Activated naive CD4-positive, alpha-beta T cell (primary cell): ENCODE data around the gene MAPK11.

Experiments used
- DNase-seq, 4 experiments: peaks; one replicate each; lab custom pipeline; 2025; lab: John Stamatoyannopoulos, UW

MAPK11 gene

DNA sequence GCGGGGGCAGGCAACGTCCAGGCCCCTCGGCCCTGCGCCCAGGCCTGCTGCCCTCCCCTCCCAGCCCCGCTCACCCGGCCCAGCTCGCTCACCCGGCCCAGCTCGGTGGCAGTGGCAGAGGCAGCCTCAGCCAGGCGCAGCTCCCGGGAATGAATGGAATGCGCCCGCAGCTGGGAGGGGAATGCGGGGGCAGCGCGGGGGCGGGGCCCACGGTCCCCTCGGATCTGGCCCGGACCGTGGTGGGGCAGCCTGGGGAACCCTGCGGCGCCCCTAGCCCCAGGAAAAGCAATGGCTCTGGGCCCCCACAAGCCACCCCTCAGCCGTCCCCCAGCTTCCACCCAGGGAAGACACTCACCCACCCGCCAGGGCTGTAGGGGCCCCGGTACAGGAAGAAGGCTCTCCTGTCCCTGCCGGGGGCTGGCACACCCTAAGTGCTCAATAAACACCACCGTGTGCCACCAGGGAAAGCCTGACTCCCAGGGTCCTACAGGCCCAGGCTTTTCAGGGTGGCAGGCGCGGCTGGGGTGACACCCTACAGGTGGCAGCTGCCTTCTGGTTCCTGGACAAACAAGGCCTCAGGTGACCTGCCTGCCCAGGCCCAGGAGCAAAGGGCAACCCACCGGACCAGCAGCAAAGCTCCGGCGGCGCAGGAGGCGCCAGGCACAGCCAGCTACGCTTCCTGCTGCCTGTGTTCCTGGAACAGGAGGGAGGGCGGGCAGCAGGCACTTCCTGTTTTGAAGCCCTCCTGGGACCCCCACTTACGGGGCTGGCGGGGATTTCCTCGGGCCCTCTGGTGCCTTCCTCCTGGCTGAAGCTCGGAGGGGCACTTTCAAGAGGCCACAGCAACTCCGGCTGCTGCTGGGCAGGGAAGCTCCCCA, 23.5 kb upstream of the MAPK11 start:
- no peak for DNase-seq

DNA sequence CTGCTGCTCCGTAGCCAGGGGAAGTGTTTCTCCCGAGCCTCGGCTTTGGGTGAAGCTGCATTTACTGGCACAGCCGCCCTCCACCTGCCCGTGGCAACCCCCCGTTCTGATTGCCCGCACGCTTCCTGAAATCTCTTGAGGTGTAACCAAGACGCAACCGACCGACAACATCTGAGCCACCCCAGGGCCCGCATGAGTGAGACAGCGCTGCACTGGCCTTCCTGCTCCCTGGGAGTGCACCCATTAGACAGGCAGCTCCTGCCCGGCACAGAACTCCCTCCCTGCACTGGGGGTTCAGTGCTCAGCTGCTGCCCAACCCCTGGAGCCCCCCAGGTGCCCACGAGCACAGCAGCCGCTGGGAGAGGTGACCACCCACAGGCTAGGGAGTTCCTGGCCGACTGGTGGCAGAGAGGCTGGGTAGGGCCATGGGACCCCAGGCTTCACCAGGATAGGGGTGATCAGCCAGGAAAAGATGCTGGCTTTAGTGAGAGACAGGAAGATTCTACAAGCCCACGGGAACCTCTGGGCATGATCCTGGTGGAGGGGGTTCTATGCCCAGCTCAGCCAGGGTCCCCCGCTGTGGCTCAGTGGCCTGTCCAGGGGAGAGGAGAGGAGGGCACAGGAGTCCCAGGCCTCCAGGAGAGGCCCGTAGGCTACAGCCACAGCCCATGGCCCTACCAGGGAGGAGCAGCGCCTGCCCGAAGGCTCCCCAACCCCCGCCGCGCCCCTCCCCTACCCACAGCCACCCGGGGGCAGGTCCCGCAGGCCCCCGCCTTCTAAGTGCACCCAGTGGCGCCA, 22.7 kb upstream of the MAPK11 start:
- DNase-seq, result no peak

DNA sequence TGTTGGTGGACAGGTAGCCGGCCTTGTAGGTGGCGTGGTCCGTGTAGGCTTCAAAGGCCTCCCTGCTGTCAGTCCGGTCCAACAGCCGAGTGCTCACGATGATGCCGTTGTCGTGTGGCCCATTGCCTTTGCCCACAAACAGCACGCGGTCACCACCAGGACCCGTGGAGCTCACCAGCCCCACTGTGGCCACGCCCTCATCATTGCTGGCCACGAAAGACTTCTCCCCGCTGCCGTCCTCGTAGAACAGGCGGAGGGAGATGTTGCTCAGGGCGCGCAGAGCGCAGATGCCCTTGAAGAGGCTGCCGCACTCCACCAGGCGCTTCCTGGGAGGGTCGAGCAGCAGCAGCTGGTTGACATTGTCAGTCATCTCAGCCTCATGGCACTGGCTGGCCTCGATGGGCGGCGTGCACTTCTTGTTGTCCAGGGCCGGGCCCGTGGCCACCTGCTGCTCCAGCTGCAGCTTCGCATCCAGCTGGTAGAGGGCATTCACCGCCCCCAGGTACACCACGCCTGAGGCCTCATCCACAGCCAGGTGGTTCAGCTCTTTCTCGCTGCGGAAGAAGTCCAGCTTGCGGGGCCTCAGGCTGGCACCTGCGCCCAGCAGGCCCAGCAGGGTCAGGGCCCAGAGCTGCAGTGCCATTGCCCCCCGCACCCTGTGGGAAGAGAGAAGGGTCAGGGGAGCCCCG, 19.9 kb upstream of the MAPK11 start:
- DNase-seq, result no peak

DNA sequence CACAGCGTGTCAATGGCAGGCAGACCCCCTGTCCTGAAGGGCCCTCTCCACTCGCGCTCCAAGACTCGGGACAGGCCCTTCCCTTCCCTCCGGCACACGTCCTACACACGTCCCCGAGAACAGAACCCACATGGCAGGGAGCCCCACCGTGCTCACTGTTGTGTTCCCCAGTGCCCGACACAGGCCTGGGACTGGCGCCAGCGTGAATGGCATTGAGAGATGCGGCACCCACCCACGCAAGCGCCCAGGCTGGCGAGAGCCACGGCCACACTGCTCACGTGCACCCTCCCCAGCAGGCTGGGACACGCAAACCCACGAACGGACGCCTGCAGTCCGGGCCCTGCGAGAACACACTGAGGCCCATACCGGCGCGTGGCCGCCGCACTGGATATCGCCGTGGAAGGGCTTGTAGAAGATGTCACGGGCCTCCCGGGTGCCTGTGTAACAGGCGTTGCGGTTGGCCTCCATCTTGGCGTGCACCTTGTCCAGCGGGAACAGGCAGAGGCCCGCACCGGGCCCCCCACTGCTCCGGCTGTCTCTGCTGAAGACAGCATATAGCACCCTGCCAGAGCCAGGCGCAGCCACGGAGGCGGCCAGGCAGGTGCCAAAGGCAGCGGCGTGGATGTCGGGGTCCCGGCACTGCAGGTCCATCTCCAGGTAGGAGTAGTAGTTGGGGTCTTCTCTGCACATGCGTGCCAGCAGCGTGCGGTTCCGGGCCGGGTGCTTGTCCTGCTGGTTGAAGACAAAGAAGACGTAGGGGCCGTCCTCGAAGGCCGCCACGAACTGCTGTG, 19.2 kb upstream of the MAPK11 start:
- DNase-seq, result no peak

DNA sequence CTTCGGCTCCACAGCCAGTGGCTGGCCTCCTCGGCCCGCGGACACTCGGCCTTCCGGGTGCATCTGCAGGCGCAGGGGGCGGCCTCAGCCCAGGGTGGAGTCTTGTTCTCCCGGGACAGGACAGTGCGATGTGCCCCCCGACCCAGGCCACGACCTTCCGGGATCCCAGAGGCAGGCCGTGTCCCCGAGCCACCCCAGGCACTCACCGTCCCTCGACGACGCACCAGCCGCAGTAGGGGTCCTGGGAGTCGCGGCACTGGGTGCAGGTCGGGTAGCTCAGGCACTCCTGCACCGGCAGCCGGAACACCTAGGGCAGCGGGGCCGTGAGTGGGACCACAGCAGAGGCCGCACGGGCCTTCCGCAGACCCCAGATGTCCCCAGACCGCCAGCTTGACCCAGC, 17.6 kb upstream of the MAPK11 start:
- DNase-seq, result no peak

DNA sequence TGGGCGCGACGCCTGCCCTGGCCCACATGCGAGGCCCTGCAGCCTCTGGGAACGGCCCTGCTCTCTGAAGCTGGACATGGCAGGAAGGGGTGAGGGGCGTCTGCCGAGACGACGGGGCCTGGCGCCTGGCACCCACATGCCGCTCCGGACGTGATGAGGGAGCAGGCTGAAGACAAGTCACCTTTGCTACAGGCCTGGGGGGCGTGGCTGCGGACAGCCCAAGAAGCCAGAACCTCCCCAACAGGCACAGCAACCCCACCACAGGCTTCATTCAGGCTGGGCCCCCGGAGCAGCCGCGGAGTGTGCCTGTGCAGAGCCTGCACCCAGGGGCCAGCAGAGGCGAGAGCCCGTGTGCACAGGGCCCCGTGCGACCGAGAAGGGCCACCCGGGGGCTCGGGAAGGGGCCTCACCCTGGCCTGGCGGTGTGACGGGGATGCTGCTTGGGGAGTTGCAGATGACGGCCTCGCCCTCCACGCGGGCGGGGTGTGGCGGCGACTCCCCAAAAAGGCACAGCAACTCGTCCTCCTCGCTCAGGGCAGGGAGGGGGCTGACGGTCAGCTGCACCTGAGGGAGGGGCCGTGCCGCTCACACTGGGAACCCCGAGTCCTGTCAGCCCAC, 16.6 kb upstream of the MAPK11 start:
- DNase-seq, result no peak

DNA sequence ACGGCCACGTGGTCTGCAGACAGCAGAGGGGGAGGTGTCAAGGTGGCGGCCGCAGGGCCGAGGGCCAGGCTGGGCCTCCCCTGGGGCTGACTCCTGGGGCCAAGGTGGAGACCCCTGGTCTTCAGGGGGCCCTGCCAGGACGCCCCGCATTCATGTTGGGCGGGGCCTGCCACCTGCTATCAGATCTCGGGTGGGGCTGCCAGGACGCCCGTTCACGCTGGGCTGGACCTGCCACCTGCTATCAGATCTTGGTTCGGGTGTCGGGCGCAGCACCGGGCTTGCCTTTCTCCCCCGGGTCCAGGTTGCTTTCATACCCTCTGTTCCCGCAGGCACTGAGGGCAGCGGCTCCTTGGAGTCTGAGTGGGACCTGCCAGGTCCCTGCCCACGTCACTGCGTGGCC, 16.1 kb upstream of the MAPK11 start:
- DNase-seq, result no peak

DNA sequence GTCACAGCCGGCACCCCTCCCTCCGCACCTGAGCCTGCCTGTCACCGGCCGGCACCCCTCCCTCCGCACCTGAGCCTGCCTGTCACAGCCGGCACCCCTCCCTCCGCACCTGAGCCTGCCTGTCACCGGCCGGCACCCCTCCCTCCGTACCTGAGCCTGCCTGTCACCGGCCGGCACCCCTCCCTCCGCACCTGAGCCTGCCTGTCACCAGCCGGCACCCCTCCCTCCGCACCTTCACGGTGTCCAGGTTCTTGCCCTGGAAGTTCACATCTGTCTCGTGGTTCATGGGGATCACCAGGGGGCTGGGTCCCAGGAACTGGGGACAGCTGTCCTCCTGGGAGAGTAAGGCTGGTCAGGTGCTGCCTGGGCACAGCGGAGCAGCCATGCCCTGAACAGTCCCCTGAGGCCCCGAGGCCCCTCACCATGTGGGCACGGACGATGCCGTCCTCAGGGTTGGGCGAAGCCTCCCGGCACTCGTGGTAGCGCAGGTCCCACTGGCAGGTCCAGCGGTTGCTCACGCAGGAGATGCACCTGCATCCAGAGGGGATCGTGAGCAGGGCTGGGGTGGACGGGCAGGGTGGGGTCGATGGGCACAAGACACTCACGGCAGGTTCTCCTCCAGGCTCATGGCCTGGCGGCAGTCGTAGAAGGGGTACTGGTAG, 15.5 kb upstream of the MAPK11 start:
- DNase-seq, result no peak

DNA sequence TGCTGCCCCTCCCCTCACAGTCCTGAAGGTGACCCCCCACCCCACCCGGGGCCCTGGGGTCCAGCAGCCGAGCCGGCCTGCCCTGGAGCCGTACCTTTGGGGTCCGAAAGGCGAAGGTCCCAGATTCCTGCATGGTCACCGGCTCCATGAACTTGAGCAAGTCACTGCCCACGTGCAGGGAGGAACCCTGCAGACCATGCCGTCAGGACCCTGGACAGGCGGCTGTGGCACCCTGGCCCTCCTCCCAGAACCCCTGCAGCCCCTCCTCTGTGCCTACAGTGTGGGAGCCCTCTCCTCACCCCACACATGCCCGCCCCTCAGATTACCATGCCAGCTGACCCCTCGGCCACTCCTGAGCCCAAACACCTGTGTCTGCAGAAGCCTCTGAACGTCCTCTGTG, 14.3 kb upstream of the MAPK11 start:
- DNase-seq, result no peak

DNA sequence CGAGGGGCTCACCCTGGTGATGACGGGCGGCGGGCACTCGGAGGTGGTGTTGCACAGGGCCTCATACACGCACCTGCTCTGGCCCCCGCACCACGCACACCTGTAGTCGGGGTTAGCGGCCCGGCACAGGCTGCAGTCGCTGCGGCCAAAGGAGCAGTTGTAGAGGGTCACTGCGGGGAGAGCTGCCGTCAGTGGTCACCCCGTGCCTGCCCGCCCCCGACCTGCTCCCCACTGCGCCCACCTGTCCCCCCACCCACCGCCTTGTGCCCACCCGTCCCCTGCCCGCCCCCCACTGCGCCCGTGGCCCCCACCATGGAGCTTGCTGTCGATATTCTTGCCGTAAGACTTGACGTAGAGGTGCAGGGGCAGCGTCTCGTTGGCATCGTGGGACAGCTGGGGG, 13.6 kb upstream of the MAPK11 start:
- DNase-seq, result no peak

DNA sequence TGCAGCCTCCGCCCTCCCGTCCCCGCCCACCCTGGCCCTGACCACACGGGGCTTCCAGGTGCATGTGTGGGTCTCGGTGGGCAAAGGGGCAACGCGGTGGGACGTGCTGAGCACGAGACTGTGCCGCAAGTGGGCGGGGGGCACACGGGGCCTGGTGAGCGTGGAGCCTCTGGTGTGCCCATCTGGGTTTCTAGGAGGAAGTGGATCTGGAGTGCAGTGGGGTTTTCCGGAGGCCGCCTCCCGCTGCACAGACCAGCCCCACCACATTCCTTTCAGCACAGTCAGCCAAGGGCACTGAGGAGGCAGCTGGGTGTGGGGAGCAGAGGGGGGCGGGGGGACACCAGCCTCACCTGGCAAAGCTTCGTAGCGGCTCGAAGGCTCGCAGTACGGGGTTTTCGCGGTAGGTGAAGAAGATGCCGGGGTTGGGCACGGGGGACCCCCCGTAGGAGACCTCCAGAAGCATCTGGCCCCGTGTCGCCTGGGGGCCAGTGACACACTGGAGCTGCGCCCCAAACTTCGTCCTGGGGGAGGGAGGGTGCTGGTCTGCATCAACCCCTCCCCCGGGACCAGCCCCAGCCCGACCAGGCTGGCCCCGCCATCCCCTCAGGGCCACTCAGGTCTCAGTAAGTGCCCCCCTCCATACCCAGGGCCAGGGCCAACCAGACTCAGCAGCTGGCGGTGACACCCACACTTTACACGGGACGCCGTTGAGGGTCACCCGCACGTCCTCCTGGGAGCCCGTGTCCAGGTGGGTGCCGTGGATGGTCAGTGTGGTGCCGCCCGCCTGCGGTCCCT, 12.4 kb upstream of the MAPK11 start:
- no peak for DNase-seq

DNA sequence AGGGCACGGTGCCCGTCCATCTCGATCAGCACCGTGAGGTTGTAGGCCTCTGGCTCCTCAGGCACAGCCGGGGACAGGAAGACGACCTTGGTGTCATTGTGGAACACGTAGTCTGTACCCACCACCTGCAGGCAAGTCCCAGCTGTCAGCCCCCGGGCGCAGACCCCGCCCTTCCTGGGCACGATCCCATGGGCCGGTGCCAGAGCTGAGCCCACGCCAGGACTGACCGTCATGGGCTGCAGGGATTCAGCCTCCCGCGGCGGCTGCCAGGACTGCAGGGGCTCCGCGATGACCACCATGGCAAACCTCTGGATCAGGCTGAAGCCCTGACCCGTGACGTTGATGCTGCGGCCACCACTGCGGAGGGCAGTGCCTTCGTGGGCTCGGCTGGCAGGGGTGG, 11.8 kb upstream of the MAPK11 start:
- no peak for DNase-seq

DNA sequence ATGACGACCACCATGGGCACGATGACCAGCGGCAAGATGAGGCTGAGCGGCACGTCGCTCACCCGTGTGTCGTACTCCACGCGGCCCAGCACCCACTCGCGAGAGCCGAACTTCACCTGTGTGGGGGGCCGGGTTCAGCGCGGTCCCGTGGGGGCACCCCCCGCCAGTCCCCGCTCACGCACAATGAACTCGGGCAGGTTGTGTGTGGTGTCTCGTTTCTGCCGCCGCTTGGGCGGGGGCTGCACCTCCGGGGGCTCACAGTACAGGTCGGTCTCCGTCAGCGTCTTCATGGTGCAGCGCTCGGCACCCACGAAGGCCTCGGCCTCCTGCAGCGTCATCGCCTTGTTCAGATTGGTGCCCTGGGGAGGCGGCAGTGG, 11.2 kb upstream of the MAPK11 start:
- DNase-seq, result no peak

DNA sequence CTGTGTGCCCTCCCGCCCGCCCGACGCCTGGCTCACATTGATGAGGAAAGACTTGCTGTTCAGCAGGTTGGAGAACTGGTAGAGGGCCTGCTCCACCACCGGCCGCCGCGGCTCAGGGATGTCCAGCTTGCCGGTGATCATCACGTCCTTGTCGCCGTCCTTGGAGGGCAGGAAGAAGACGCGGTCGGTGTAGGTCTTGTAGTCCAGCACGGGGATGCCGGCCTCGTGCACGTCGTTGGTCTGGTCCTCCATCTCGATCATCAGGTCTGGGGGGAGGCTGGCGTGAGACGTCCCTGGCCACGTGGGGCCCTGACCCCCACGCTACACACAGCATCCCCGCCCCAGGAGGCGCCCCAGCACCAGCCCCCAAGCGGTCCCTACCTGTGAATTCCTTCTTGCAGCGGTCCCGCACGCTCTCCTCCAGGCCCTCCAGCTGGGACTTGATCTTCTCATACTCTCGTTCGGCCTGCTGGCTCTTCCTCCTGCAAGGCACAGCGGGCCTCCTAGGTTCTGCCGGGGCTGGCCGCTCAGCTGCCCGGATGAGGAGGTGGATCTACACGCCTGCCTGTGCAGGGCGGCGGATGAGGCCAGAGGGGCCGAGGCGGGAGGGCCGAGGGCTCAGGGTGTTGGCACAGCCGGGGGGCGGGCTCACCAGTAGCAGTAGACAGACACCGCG, 10.7 kb upstream of the MAPK11 start:
- no peak for DNase-seq

DNA sequence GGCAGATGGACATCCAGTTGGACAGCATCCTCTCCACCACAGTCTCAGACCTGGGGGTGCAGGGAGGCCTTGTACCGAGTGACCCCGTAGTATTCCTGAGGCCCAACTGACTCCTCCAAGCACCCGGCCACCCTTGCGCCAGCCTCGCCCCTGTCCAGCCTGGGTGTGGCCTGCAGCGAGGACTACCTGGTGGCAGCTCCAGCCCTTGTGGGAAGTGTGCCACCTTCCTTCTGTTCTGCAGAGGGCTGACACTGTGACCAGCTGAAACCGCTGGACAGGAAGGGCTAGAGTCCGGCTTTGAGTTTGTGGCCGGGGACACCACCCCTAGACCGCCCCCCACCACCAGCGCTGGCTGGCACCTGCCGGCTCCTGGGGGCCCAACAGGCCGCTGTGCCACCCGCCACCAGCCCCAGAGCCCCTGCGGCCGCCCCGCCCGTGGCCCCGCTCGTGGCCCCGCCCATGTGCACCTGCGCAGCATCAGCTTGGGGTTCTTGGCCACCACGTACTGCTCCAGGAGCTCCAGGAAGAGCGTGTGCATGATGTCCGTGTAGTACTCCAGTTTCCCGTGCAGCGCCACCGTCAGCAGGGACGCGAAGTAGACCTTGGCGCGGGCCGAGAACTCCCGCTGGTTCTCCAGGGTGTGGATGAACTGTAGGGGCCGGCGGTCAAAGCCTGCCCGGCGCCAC, 10.0 kb upstream of the MAPK11 start:
- no peak for DNase-seq

DNA sequence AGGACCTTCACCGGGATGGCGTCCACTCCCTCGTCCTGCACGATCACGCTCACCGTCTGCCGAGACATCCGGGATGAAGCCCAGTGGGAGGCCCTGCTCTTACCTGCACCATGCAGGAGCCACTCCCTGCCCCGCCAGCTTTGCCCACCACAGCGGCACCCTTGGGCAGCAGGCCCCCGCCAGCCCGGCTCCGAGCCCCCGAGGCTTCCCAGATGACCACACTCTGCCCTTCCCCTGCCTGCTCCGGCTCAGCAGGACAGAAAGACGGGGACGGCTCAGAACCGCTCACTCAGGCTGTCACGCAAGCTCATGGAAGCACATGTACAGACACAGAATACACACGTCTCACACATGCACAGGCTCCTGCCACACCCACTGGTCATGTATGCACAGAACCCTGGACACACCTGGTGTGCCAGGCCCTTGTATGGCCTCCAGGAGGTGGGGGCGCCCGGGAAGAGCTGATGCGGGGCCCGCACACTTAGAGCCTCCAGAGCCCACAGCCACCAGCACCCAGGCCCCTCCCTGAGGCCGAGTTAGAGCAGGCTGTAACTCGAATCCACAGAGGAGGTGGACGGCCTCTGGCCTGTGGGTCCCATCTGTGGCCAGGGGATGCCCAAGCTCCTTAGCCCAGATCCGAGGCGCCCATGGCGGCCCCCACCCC, 8.9 kb upstream of the MAPK11 start:
- no peak for DNase-seq

DNA sequence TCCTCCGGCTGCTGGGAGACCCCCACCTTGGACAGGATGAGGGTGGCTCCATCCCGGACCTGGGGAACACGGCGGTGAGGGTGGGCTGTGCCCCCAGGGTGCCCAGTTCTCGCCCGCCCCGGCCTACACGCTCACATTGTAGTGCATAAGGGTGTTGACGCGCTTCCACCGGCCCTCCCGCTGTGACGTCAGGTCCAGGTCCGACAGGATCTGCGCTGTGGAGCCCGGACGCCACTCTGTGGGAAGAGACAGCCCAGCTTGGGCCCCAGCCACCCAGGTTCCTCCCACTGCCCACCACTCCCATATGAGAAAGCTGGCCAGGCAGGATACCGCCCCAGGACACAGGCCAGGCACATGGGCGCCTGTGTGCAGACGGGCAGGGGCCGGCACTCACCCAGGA, 8.3 kb upstream of the MAPK11 start:
- DNase-seq, result no peak

DNA sequence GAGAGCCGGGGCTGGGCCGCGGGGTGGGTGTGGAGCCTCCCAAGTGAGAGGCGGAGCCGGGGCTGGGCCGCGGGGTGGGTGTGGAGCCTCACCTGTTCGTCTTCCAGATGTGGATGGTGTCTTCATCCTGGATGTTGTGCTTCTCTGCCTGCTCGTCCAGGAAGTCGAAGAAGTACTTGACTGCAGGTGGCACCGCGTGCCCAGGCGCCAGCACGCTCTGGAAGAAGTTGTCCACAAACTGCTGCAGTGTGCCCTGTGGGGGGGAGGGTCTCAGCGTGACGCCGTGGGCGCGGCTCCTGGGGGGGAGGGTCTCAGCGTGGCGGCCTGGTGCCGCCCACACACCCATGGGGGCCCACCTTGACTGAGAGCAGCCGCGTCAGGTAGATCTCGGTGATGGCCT, 7.6 kb upstream of the MAPK11 start:
- no peak for DNase-seq
